ENCODE measurements around the gene IREB2.

The IREB2 gene, protein sequence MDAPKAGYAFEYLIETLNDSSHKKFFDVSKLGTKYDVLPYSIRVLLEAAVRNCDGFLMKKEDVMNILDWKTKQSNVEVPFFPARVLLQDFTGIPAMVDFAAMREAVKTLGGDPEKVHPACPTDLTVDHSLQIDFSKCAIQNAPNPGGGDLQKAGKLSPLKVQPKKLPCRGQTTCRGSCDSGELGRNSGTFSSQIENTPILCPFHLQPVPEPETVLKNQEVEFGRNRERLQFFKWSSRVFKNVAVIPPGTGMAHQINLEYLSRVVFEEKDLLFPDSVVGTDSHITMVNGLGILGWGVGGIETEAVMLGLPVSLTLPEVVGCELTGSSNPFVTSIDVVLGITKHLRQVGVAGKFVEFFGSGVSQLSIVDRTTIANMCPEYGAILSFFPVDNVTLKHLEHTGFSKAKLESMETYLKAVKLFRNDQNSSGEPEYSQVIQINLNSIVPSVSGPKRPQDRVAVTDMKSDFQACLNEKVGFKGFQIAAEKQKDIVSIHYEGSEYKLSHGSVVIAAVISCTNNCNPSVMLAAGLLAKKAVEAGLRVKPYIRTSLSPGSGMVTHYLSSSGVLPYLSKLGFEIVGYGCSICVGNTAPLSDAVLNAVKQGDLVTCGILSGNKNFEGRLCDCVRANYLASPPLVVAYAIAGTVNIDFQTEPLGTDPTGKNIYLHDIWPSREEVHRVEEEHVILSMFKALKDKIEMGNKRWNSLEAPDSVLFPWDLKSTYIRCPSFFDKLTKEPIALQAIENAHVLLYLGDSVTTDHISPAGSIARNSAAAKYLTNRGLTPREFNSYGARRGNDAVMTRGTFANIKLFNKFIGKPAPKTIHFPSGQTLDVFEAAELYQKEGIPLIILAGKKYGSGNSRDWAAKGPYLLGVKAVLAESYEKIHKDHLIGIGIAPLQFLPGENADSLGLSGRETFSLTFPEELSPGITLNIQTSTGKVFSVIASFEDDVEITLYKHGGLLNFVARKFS

DNA sequence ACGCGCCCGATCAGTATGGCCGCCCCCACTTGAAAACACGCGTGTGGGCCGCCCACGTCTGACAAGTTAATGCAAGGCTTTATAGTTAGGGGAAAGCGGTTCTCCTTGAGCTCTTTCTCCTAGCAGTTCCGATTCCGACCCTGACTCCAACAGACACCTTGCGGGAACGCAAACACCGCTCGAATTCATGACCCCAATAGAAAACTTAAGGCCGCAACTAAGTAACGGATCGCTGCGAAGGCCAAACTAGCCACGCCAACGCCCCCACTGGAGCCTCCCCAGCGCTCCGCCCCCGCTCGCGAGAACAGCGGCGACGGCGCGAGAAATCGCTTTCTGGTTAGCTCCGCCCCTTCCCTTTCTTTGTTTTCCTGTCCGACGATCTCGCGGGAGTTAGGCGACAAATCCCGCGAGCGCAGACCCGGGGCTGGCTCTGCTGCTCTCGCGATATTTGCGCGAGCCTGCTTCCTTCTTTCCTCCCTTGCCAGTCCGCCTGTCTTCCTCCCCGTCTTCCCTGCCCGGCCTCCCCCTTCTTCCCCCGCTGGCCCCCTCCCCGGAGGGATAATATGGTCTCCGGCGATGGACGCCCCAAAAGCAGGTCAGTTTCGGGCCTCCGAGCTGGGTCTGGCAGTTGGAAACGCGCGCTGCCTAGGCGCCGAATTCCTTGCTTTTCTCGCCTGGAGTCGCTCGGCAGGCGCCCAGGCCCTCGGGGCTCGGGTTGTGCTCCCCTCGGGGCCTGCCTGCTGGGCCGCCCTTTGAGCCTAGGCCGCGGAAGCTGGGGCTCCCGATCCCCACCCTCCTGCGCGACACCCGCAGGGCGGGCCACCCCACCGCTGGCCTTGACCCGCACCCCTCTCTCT, at the start of gene IREB2:
TSS of gene IREB2 (plus strand) at position 455 of the 857 bp plus-strand sequence. CDS start at position 577, 122 bp downstream.
- H3K36me3 ChIP-seq (ENCODE audit: insufficient read depth, insufficient read length, low read length), result peaks cover 32% of the 10 kb centered on the region
- H3K9me3 ChIP-seq (ENCODE audit: insufficient read depth, low read length), result no peaks in the 10 kb centered on the region
- H3K4me1 ChIP-seq (ENCODE audit: insufficient read depth, insufficient read length), result no peaks in the 10 kb centered on the region
- peak within 1 kb of the TSS; percentile 93 for H3K4me3 ChIP-seq (ENCODE audit: insufficient read length, low read depth)
- TF ChIP-seq SUZ12 (IDR thresholded peaks at IDR 0.05; ENCODE audit: extremely low read depth, insufficient read depth, insufficient read length), result no peak
- no peak for TF ChIP-seq ZNF274 (IDR thresholded peaks at IDR 0.05; ENCODE audit: low read depth, low read length)
- no peak for TF ChIP-seq YY1 (IDR thresholded peaks at IDR 0.05; ENCODE audit: insufficient read depth, insufficient read length)
- H3K27me3 ChIP-seq (ENCODE audit: insufficient read depth, insufficient read length), result no peaks in the 10 kb centered on the region
- DNase-seq (ENCODE audit: low read depth, low spot score), result peak; percentile 98
- H3K9ac ChIP-seq (ENCODE audit: insufficient read length, low read depth), result peak within 1 kb of the TSS; percentile 98

- H3K4me1 ChIP-seq (ENCODE audit: insufficient read depth, insufficient read length), result peaks cover 11% of the 10 kb centered on the region
- peak overlapping the region; percentile 37 for H3K9ac ChIP-seq (ENCODE audit: insufficient read length, low read depth)
- no peaks in the 10 kb centered on the region for H3K9me3 ChIP-seq (ENCODE audit: insufficient read depth, low read length)
- TF ChIP-seq YY1 (IDR thresholded peaks at IDR 0.05; ENCODE audit: insufficient read depth, insufficient read length), result no peak
- TF ChIP-seq ZNF274 (IDR thresholded peaks at IDR 0.05; ENCODE audit: low read depth, low read length), result no peak
- TF ChIP-seq SUZ12 (IDR thresholded peaks at IDR 0.05; ENCODE audit: extremely low read depth, insufficient read depth, insufficient read length), result no peak
- DNase-seq (ENCODE audit: low read depth, low spot score), result no peak
- H3K27me3 ChIP-seq (ENCODE audit: insufficient read depth, insufficient read length), result no peaks in the 10 kb centered on the region
- H3K36me3 ChIP-seq (ENCODE audit: insufficient read depth, insufficient read length, low read length), result no peaks in the 10 kb centered on the region
- H3K4me3 ChIP-seq (ENCODE audit: insufficient read length, low read depth), result no peak overlapping the region
Measured at GRCh38 chr15:78388865-78389264, 49.2 kb upstream of the IREB2 start.

GRCh38 chr15:78389322-78389721, 48.7 kb upstream of the IREB2 start:
- Histone ChIP-seq H3K9me3 (ENCODE audit: insufficient read depth, low read length) (no peaks in the 10 kb centered on the region), H3K4me3 (ENCODE audit: insufficient read length, low read depth) (no peak overlapping the region), H3K36me3 (ENCODE audit: insufficient read depth, insufficient read length, low read length) (no peaks in the 10 kb centered on the region), H3K27me3 (ENCODE audit: insufficient read depth, insufficient read length) (no peaks in the 10 kb centered on the region), H3K4me1 (ENCODE audit: insufficient read depth, insufficient read length) (peaks cover 15% of the 10 kb centered on the region), H3K9ac (ENCODE audit: insufficient read length, low read depth) (peak overlapping the region; percentile 37)
- DNase-seq (ENCODE audit: low read depth, low spot score), result no peak
- TF ChIP-seq SUZ12 (IDR thresholded peaks at IDR 0.05; ENCODE audit: extremely low read depth, insufficient read depth, insufficient read length), result no peak
- no peak for TF ChIP-seq ZNF274 (IDR thresholded peaks at IDR 0.05; ENCODE audit: low read depth, low read length)
- no peak for TF ChIP-seq YY1 (IDR thresholded peaks at IDR 0.05; ENCODE audit: insufficient read depth, insufficient read length)

DNA sequence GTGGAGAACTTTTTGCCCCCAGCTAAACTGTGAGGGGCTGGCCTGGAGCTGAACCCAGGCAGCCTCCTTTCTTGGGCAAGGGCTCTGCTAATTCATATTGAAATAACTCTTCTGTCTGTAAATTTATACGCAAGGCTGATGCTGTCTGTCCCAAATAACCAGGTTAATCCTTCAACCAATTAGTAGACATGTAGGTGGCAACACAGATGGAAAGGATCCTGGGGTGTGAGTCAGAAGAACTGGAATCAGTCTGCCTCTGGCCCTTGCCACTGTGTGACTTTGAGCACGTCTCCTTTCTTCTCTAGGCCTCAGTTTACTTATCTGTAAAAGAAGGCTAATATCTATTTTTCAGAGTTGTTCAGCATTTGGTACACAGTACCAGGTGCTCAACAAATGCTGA, 48.3 kb upstream of the IREB2 start:
- H3K36me3 ChIP-seq (ENCODE audit: insufficient read depth, insufficient read length, low read length), result no peaks in the 10 kb centered on the region
- TF ChIP-seq SUZ12 (IDR thresholded peaks at IDR 0.05; ENCODE audit: extremely low read depth, insufficient read depth, insufficient read length), result no peak
- TF ChIP-seq YY1 (IDR thresholded peaks at IDR 0.05; ENCODE audit: insufficient read depth, insufficient read length), result no peak
- no peak for TF ChIP-seq ZNF274 (IDR thresholded peaks at IDR 0.05; ENCODE audit: low read depth, low read length)
- H3K4me3 ChIP-seq (ENCODE audit: insufficient read length, low read depth), result no peak overlapping the region
- no peak for DNase-seq (ENCODE audit: low read depth, low spot score)
- H3K9ac ChIP-seq (ENCODE audit: insufficient read length, low read depth), result no peak overlapping the region
- H3K9me3 ChIP-seq (ENCODE audit: insufficient read depth, low read length), result no peaks in the 10 kb centered on the region
- H3K27me3 ChIP-seq (ENCODE audit: insufficient read depth, insufficient read length), result no peaks in the 10 kb centered on the region
- peaks cover 16% of the 10 kb centered on the region for H3K4me1 ChIP-seq (ENCODE audit: insufficient read depth, insufficient read length)

GRCh38 chr15:78390242-78390641, 47.8 kb upstream of the IREB2 start:
- no peaks in the 10 kb centered on the region for H3K27me3 ChIP-seq (ENCODE audit: insufficient read depth, insufficient read length)
- no peaks in the 10 kb centered on the region for H3K36me3 ChIP-seq (ENCODE audit: insufficient read depth, insufficient read length, low read length)
- no peak for DNase-seq (ENCODE audit: low read depth, low spot score)
- TF ChIP-seq SUZ12 (IDR thresholded peaks at IDR 0.05; ENCODE audit: extremely low read depth, insufficient read depth, insufficient read length) (no peak), YY1 (IDR thresholded peaks at IDR 0.05; ENCODE audit: insufficient read depth, insufficient read length) (no peak), ZNF274 (IDR thresholded peaks at IDR 0.05; ENCODE audit: low read depth, low read length) (no peak)
- H3K4me3 ChIP-seq (ENCODE audit: insufficient read length, low read depth), result no peak overlapping the region
- no peak overlapping the region for H3K9ac ChIP-seq (ENCODE audit: insufficient read length, low read depth)
- H3K4me1 ChIP-seq (ENCODE audit: insufficient read depth, insufficient read length), result peaks cover 16% of the 10 kb centered on the region
- H3K9me3 ChIP-seq (ENCODE audit: insufficient read depth, low read length), result no peaks in the 10 kb centered on the region

GRCh38 chr15:78390826-78391225, 47.2 kb upstream of the IREB2 start:
- Histone ChIP-seq H3K4me1 (ENCODE audit: insufficient read depth, insufficient read length) (peaks cover 16% of the 10 kb centered on the region), H3K9me3 (ENCODE audit: insufficient read depth, low read length) (no peaks in the 10 kb centered on the region), H3K36me3 (ENCODE audit: insufficient read depth, insufficient read length, low read length) (no peaks in the 10 kb centered on the region), H3K4me3 (ENCODE audit: insufficient read length, low read depth) (no peak overlapping the region), H3K9ac (ENCODE audit: insufficient read length, low read depth) (no peak overlapping the region), H3K27me3 (ENCODE audit: insufficient read depth, insufficient read length) (no peaks in the 10 kb centered on the region)
- TF ChIP-seq YY1 (IDR thresholded peaks at IDR 0.05; ENCODE audit: insufficient read depth, insufficient read length) (no peak), SUZ12 (IDR thresholded peaks at IDR 0.05; ENCODE audit: extremely low read depth, insufficient read depth, insufficient read length) (no peak), ZNF274 (IDR thresholded peaks at IDR 0.05; ENCODE audit: low read depth, low read length) (no peak)
- no peak for DNase-seq (ENCODE audit: low read depth, low spot score)

Measured in NT2/D1 (cell line).